ENCODE data around the gene SLC24A3. TPM values are rescaled to one million over a fixed set of nuclear protein-coding genes. Genes with fewer than 3 reads are reported as not detected.

Gene SLC24A3
- total RNA-seq, 2 donors from 2014 or later, result 1.4 to 3.7 TPM

- TF ChIP-seq CTCF (IDR thresholded peaks at IDR 0.05), result no peak
- Histone ChIP-seq H3K4me1 (no peaks in the 10 kb centered on the region), H3K9me3 (no peaks in the 10 kb centered on the region), H3K4me3 (no peak overlapping the region), H3K36me3 (no peaks in the 10 kb centered on the region), H3K27ac (no peak overlapping the region), H3K27me3 (no peaks in the 10 kb centered on the region)
- no peak for DNase-seq (ENCODE audit: low spot score)
These were observed 511.5 kb downstream of the SLC24A3 start for GRCh38 chr20:19723813-19724430.

- Histone ChIP-seq H3K36me3 (no peaks in the 10 kb centered on the region), H3K4me1 (no peaks in the 10 kb centered on the region), H3K9me3 (no peaks in the 10 kb centered on the region), H3K27ac (no peak overlapping the region), H3K27me3 (no peaks in the 10 kb centered on the region), H3K4me3 (no peak overlapping the region)
- no peak for TF ChIP-seq CTCF (IDR thresholded peaks at IDR 0.05)
- no peak for DNase-seq (ENCODE audit: low spot score)
These were observed 512.9 kb downstream of the SLC24A3 start for GRCh38 chr20:19725373-19725772.

- TF ChIP-seq CTCF (IDR thresholded peaks at IDR 0.05), result no peak
- no peak overlapping the region for H3K4me3 ChIP-seq
- H3K27ac ChIP-seq, result no peak overlapping the region
- no peak for DNase-seq (ENCODE audit: low spot score)
- H3K36me3 ChIP-seq, result no peaks in the 10 kb centered on the region
- no peaks in the 10 kb centered on the region for H3K4me1 ChIP-seq
- no peaks in the 10 kb centered on the region for H3K27me3 ChIP-seq
- no peaks in the 10 kb centered on the region for H3K9me3 ChIP-seq
These were observed 513.5 kb downstream of the SLC24A3 start for GRCh38 chr20:19725814-19726525.

GRCh38 chr20:19727251-19727847 lies 514.9 kb downstream of the SLC24A3 start:
- TF ChIP-seq CTCF (IDR thresholded peaks at IDR 0.05), result no peak
- Histone ChIP-seq H3K27ac (no peak overlapping the region), H3K36me3 (no peaks in the 10 kb centered on the region), H3K4me1 (no peaks in the 10 kb centered on the region), H3K9me3 (no peaks in the 10 kb centered on the region), H3K4me3 (no peak overlapping the region), H3K27me3 (no peaks in the 10 kb centered on the region)
- no peak for DNase-seq (ENCODE audit: low spot score)

- no peak for DNase-seq (ENCODE audit: low spot score)
- no peak for TF ChIP-seq CTCF (IDR thresholded peaks at IDR 0.05)
These were observed 517.2 kb downstream of the SLC24A3 start for GRCh38 chr20:19729672-19730071.

More at GRCh38 chr20:19729672-19730071, 517.2 kb downstream of the SLC24A3 start:
- Histone ChIP-seq H3K27ac (no peak overlapping the region), H3K4me1 (peaks cover 0 to 4% of the 10 kb centered on the region in 2 donors), H3K9me3 (no peaks in the 10 kb centered on the region), H3K4me3 (no peak overlapping the region), H3K27me3 (no peaks in the 10 kb centered on the region), H3K36me3 (no peaks in the 10 kb centered on the region)
